Duodenal mucosa (tissue), 2 donors: ENCODE data around the gene POLR3H.

Source experiments
- H3K27ac ChIP-seq: one replicate; pipeline ENCODE4 v1.7.0; 2013; ENCODE audit warnings: low read depth, low read length
- H3K27me3 ChIP-seq, 2 donors: one replicate each; pipeline ENCODE4 v1.7.0; 2013; ENCODE audit warnings: low read length in 2 of 2, control low read depth in 1 of 2; ENCODE audit not compliant: insufficient read depth in 2 of 2, control insufficient read depth in 1 of 2
- H3K36me3 ChIP-seq, 2 donors: one replicate each; pipeline ENCODE4 v1.7.0; 2013; ENCODE audit warnings: low read length in 2 of 2, control low read depth in 1 of 2; ENCODE audit not compliant: insufficient read depth in 2 of 2, control insufficient read depth in 1 of 2
- H3K4me1 ChIP-seq, 2 donors: one replicate each; pipeline ENCODE4 v1.7.0; 2013; ENCODE audit warnings: low read length in 2 of 2, control low read depth in 1 of 2; ENCODE audit not compliant: insufficient read depth in 2 of 2, control insufficient read depth in 1 of 2
- H3K4me3 ChIP-seq, 2 donors: one replicate each; pipeline ENCODE4 v1.7.0; 2013; ENCODE audit warnings: low read length in 2 of 2, low read depth in 1 of 2
- H3K9ac ChIP-seq, 2 donors: one replicate each; pipeline ENCODE4 v1.7.0; 2013; ENCODE audit warnings: low read length in 2 of 2, low read depth in 1 of 2
- H3K9me3 ChIP-seq, 2 donors: one replicate each; pipeline ENCODE4 v1.7.0; 2013; ENCODE audit warnings: low read length in 2 of 2, control low read depth in 1 of 2; ENCODE audit not compliant: control insufficient read depth in 1 of 2

The POLR3H gene

GRCh38 chr22:41521126-41521525 is 23.1 kb downstream of the POLR3H start:
- Histone ChIP-seq H3K9ac (no peak overlapping the region), H3K4me1 (peaks cover 5 to 17% of the 10 kb centered on the region in 2 donors), H3K4me3 (no peak overlapping the region), H3K27ac (no peak overlapping the region), H3K9me3 (no peaks in the 10 kb centered on the region), H3K36me3 (peaks cover 59 to 85% of the 10 kb centered on the region in 2 donors), H3K27me3 (no peaks in the 10 kb centered on the region)

DNA sequence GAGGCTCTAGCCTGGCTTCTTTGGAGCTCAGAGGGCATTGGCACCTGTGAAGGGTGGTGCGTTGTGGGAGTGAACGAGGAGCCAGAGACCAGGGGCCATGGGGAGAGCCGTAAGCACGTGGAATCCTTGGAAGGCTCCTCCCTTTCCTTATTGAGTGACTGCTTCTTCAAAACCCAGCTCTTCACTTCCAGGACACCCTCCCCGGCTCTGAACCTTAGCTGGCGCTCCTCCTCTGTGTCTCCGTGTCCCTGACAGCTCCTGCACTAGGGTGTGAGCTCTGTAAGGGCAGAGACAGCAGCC is 26.3 kb downstream of the POLR3H start:
- Histone ChIP-seq H3K9me3 (no peaks in the 10 kb centered on the region), H3K36me3 (peaks cover 58 to 85% of the 10 kb centered on the region in 2 donors), H3K27me3 (no peaks in the 10 kb centered on the region), H3K4me3 (no peak overlapping the region), H3K4me1 (peaks cover 0 to 5% of the 10 kb centered on the region in 2 donors), H3K27ac (no peak overlapping the region), H3K9ac (no peak overlapping the region)

DNA sequence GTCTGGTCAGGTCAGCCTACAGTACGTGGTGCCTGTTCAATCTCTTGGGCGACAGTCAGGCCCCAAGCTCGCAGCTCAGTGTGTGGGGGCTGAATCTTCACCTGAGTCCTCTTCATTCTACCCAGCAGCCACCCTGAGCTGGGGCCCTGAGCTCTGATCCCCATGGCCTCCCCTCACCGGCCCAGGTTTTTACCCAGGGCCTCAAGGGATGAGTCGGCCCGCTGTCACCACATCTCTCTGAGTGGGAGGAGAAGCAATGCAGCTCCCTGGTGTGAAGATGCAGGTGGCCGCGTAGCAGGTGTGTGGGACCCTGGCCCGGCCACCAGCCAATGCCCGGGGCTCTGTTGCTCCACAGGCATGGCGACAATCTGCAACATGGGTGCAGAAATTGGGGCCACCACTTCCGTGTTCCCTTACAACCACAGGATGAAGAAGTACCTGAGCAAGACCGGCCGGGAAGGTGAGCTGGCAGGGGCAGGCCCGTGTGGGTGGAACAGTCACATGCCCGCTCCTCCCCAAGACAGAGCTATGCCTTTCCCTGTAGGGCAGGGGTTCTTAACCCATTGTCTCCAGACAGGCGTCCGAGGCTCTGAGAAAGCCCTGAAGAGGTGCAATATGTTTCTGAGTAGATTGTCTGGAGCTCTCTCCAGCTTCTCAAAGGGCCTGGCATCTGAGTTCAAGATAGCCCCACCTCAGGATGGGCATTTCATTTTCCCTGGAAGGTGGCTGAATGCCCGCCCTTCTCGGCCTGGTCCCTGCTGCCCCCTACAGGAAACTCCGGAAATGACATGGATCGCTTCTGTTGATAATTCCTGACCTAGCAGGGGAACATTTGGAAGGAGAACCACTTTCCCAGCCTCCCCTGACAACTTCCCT is 26.9 kb downstream of the POLR3H start:
- Histone ChIP-seq H3K36me3 (peaks cover 60 to 85% of the 10 kb centered on the region in 2 donors), H3K27ac (no peak overlapping the region), H3K4me1 (peaks cover 0 to 5% of the 10 kb centered on the region in 2 donors), H3K9me3 (no peaks in the 10 kb centered on the region), H3K9ac (no peak overlapping the region), H3K4me3 (no peak overlapping the region), H3K27me3 (no peaks in the 10 kb centered on the region)

GRCh38 chr22:41516462-41516861 is 27.8 kb downstream of the POLR3H start:
- Histone ChIP-seq H3K4me1 (peaks cover under 1 to 8% of the 10 kb centered on the region in 2 donors), H3K27me3 (no peaks in the 10 kb centered on the region), H3K4me3 (no peak overlapping the region), H3K27ac (no peak overlapping the region), H3K36me3 (peaks cover 61 to 89% of the 10 kb centered on the region in 2 donors), H3K9me3 (no peaks in the 10 kb centered on the region), H3K9ac (no peak overlapping the region)

- Histone ChIP-seq H3K9ac (no peak overlapping the region), H3K36me3 (peaks cover 56 to 92% of the 10 kb centered on the region in 2 donors), H3K9me3 (no peaks in the 10 kb centered on the region), H3K27me3 (no peaks in the 10 kb centered on the region), H3K4me1 (peaks cover 2 to 10% of the 10 kb centered on the region in 2 donors), H3K4me3 (no peak overlapping the region), H3K27ac (no peak overlapping the region)
Measured at GRCh38 chr22:41513391-41513790, 30.9 kb downstream of the POLR3H start.

- no peaks in the 10 kb centered on the region for H3K27me3 ChIP-seq
- no peak overlapping the region for H3K9ac ChIP-seq
- H3K4me1 ChIP-seq = peaks cover 2 to 6% of the 10 kb centered on the region in 2 donors
- H3K27ac ChIP-seq = no peak overlapping the region
- H3K9me3 ChIP-seq = no peaks in the 10 kb centered on the region
- peaks cover 55 to 92% of the 10 kb centered on the region in 2 donors for H3K36me3 ChIP-seq
- H3K4me3 ChIP-seq = no peak overlapping the region
Measured at GRCh38 chr22:41512421-41513194, 31.7 kb downstream of the POLR3H start.

GRCh38 chr22:41511521-41511968 is 32.7 kb downstream of the POLR3H start:
- Histone ChIP-seq H3K4me3 (no peak overlapping the region), H3K27me3 (no peaks in the 10 kb centered on the region), H3K9ac (no peak overlapping the region), H3K4me1 (peaks cover 2 to 5% of the 10 kb centered on the region in 2 donors), H3K36me3 (peaks cover 55 to 89% of the 10 kb centered on the region in 2 donors), H3K27ac (no peak overlapping the region), H3K9me3 (no peaks in the 10 kb centered on the region)

DNA sequence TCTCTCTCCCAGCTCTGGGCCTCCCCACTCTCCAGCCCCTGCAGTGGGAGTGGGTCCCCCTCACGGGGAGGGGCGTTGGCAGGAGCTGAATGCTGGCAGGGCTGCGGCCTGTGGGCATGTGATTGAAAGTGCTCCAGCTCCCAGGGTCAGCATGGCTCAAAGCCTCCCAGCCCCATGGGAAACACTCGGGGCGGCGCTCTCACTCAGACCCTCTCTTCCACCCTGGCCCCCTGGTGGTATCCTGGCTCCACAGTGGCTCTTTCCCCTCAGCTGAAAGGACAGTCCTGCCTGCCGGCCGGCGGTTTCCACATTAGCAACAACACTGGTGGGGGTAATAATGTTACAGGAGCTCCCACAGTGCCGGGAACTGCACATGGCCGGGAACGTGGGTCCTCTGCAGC is 35.5 kb downstream of the POLR3H start:
- Histone ChIP-seq H3K27me3 (no peaks in the 10 kb centered on the region), H3K9ac (no peak overlapping the region), H3K4me1 (peaks cover 2 to 5% of the 10 kb centered on the region in 2 donors), H3K36me3 (peaks cover 38 to 82% of the 10 kb centered on the region in 2 donors), H3K9me3 (no peaks in the 10 kb centered on the region), H3K27ac (no peak overlapping the region), H3K4me3 (no peak overlapping the region)

DNA sequence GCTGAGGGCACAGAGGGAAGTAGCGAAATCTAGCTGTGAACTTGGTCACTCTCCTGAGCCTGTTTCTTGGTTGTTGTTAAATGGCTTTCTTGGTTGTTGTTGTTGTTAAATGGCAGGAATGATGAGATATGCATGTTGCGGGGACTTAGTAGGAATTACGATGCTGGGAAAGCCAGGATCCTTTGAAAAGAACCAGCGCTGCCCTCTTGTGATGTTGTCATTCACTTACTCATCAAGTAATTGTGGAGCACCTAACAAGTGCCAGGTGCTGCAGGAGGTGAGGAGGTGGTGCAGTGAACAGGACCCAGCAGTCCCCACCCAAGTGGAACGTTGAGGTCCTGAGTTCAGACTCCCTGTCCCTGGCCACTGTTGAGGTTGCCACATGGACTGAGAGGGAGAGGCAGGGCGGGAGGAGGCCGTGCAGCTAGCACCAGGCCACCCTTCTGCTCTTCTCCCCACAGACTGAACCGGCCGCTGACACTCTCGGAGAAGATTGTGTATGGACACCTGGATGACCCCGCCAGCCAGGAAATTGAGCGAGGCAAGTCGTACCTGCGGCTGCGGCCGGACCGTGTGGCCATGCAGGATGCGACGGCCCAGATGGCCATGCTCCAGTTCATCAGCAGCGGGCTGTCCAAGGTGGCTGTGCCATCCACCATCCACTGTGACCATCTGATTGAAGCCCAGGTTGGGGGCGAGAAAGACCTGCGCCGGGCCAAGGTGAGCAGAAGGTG is 36.8 kb downstream of the POLR3H start:
- Histone ChIP-seq H3K4me3 (no peak overlapping the region), H3K9ac (no peak overlapping the region), H3K9me3 (no peaks in the 10 kb centered on the region), H3K27ac (no peak overlapping the region), H3K36me3 (peaks cover 26 to 78% of the 10 kb centered on the region in 2 donors), H3K27me3 (no peaks in the 10 kb centered on the region), H3K4me1 (peaks cover 2 to 5% of the 10 kb centered on the region in 2 donors)
